Iris pigment epithelial cell (primary cell): Measurements from ENCODE around the gene PRRT2.
"Not testable (repeated sequence)": the region's sequence is repeated elsewhere in the genome, so short reads cannot be mapped to it uniquely, and the experiment has no call there.

Experiments
- DNase-seq: peaks from one replicate; pipeline ENCODE4 v3.0.0-alpha.2; 2011; ENCODE audit warnings: low read depth

The PRRT2 gene

DNA sequence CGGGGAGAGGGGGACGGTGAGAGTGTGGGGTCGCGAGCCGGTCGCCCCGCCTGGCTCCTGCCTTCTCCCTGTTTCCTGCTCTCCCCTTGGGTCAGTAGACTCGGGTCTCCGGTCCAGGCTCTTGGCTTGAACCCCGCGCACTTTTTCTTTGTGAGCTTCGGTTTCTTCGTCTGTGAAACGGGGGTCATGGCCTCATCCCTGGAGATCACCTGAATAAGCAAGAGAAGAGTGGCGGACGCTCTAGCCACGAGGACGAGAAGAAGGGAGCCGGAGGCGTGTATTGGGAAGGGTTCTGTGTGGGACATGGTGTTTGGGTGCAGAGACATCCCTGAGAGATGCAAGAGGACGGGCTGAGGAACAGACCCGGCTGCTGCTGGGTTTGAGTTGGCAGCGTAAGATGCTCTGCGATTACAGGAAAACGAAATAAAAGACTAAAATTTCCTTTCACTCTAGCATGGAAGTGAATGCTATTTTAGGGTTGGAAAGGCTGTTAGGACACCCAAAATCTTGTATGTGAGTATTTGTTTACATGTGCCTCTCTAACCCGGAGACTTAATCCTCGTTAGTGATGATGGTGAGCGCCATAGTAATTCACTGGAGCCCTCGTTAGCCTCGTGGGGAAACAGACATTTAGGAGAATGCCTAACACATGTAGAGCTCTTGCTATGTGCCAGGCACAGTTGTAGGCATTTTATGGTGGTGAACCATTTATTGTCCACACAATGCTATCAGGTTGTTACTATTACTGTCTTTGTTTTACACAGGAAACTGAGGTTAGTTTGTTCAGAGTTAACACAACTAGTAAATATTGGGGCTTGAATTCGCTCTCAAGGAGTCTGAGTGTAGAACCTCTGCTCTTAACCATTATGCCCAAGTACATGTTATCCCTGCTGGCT, 20.8 kb upstream of the PRRT2 start:
- peak; percentile 17 for DNase-seq

DNA sequence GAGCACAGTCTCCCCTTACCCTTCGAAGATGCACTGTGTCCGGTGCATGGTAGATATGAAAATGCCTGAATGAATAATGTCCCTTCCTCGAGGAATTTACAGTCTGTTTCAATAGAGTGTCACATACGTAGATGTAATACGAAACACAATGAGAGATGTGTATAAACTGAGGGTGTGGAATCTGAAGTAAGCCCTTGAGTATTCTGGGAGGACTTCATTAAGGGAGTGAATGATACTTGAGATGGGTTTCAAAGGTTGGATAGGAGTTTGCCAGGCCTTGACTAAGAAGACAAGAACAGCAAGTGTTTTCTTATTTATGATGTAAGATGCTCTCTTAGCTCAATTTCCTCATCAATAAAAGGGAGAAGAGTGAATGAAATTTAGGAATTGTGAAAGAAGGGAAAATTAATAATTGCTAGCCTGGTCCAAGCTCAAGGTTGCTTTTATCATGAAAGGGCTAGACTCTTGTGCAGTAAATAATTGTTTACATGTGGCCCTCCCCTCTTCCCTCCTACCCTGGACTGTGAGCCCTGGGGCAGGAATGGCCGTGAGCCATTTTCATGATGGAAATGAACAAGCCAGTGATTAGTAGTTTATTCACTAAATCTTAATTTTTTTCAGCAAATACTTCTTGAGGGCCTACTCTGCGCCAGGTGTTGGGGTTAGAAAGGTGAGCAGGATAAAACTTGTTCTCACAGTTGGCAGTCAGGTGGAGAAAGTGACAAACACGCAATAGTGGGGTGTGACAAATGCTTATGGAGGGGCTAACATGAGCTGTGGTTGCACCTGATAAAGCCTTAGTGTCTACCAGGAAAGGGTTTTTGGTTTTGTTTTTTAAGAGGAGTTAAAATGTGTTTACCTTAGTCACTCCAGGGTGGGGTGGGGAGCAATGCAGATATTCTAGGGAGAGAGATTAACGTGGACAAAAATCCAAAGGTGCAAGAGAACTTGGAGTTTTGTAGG, 19.9 kb upstream of the PRRT2 start:
- no peak for DNase-seq

DNA sequence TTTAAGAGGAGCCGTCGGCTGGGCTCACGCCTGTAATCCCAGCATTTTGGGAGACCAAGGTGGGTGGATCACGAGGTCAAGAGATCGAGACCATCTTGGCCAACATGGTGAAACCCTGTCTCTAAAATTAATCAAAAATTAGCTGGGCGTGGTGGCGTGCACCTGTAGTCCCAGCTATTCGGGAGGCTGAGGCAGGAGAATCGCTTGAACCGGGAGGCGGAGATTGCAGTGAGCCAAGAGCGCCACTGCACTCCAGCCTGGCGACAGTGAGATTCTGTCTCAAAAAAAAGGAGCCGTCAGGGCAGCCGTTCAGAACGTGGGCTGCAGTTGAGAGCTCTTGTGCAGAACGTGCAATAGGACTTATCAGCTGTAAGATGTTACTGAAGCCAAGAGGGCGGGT, 18.8 kb upstream of the PRRT2 start:
- DNase-seq, result not testable (repeated sequence)

DNA sequence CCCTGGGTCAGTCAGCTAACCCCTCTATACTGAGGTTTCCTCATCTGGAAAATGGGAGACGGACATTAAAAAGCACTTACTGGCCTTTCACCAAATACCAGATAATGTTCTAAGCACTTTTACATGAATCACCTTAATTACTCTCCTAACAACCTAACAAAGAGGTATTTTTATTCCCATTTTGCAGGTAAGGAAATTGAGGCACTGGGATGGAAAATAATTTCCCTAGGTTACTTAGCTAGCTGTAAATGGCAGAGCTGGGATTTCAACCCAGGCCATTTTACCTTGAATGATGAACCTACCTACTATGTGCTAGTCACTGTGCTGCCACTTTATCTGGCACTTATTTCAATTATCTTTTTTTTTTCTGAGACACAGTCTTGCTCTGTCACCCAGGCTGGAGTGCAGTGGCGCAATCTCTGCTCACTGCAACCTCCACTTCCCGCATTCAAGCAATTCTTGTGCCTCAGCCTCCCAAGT, 17.7 kb upstream of the PRRT2 start:
- DNase-seq, result no peak

DNA sequence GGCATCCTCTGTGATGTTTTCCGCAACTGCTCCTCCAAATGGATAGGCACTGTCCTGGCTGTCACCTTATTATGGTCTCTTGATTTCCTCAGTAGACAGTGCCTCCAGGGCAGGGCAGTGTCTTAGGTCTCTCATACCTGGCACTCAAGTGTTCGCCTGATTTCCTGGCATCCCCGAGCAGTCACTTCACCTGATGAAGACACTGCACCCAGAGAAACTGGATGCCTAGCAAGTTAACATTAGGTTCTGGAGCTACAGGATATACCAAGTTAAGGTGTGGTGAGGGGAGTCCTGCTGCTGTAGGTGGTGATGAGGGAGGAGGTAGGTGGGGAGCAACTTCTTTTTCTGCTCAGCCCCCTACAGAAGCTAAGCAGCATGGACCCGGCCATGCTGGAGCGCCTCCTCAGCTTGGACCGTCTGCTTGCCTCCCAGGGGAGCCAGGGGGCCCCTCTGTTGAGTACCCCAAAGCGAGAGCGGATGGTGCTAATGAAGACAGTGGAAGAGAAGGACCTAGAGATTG, 9.5 kb upstream of the PRRT2 start:
- DNase-seq, result no peak

DNA sequence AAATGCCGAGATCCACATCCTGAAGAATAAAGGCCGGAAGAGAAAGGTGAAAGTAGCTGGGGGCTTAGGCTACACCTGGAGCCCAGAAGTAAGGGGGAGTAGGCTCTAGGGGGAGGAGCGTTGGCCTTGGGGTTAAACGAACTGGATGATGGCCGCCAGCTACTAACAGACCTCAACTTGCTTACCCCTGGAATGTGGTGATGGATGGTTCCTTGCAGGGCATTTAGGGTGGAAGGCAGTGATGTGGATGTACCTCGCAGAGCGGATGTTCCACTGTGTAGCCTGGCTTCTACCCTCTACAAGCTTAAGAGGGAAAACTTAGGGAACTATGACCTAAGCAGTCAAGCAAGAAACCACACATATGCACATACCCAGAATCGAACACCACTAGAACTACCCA, 8.0 kb upstream of the PRRT2 start:
- DNase-seq, result no peak

DNA sequence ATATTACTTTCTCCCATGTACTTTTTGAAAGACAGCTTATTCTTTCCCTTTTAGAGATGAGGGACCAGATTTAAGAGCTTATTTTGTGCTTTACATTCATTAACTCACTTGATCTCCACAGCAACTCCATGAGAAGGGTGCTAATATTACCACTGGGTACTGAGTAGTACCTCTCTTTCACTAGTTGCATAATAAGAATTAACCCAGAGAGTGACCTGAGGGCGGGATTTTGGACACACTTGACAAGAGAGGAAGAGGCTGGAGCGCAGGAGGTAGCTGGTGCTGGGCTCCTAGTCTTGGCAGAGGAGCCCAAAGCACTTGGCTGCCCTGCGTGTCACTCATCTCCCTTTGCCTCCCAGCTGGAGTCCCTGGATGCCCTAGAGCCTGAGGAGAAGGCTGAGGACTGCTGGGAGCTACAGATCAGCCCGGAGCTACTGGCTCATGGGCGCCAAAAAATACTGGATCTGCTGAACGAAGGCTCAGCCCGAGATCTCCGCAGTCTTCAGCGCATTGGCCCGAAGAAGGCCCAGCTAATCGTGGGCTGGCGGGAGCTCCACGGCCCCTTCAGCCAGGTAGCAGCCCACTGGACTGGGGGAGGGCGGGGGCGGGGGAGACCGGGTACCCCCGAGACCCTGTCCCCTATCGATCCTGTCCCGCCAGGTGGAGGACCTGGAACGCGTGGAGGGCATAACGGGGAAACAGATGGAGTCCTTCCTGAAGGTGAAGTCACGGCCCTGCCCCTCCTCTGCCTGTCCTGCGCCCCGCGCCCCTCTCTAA, 7.3 kb upstream of the PRRT2 start:
- DNase-seq, result no peak

DNA sequence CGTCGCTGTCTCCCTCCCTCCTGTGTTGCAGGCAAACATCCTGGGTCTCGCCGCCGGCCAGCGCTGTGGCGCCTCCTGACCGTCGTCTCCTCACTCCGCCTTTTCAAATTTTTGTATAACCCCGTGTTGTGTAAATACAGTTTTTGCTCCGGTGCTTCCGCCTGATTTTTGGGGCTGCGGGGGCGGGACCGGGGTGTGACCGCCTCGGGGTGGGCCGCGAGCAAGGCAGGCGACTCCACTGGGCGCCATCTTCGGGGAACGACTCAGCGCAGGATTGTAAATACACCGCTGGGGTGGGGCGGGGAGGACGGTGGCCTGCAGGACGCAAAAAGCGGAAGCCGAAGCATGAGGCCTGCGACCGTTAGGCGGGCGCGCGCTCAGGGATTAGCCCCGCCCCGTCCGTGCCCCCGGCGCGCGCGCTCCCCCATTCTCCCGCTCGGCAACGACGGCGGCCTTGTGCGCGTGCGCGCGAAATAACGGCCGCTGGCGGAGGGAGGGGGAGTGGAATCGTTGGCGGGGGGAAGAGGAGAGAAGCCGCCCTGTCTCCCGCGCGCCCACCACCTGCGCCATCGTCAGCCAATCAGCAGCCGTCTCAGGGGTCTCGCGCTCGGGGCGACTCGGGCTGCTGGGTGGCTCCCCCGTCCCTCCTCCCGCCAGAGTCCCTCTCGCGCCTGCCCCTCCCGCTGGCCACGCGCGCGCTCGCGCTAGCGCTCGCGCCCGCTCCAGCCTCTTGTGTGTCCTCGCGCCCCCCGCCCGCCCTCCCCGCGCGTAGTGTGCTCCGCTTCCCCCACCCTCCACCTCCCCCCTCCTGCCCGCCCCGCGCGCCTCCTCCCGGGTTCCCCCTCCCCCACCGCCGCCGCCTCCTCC, 6.5 kb upstream of the PRRT2 start:
- peak; percentile 98 for DNase-seq

DNA sequence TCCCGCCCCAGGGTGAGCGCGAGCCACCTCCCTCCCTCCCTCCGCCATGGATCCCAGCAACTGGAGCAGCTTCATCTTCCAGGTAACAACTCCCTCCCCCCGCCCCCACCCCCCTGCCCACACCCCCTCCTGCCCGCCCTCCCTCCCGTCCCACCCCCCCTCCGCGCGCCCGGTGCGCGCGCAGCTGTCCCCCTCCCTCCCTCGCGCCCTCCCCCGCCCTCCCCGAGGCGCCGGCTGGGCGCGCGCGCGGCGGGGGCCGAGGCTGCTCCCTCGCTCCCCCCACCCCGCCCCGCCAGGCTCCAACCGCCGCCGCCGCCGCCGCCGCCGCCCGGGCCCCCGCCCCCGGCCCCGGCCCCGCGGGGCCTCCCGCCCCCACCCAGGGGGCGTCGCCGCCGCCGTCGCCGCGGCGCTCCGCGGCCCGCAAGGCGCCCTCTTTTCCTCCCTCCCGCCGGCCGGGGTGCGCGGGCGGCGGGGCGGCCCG, 5.9 kb upstream of the PRRT2 start, which contains the start of gene MAZ:
MAZ (plus strand) TSS at position 431 of the 481 bp plus-strand sequence. CDS start 173 bp downstream, outside the sequence.
- no peak for DNase-seq

DNA sequence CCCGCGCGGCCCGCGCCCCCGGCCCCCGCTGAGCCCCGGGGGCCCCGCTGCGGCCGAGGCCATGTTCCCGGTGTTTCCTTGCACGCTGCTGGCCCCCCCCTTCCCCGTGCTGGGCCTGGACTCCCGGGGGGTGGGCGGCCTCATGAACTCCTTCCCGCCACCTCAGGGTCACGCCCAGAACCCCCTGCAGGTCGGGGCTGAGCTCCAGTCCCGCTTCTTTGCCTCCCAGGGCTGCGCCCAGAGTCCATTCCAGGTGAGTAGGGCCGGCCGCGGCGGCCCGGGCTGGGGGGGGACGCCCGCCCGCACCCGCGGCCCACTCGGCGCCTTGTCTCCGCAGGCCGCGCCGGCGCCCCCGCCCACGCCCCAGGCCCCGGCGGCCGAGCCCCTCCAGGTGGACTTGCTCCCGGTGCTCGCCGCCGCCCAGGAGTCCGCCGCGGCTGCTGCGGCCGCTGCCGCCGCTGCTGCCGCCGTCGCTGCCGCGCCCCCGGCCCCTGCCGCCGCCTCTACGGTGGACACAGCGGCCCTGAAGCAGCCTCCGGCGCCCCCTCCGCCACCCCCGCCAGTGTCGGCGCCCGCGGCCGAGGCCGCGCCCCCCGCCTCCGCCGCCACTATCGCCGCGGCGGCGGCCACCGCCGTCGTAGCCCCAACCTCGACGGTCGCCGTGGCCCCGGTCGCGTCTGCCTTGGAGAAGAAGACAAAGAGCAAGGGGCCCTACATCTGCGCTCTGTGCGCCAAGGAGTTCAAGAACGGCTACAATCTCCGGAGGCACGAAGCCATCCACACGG, 5.2 kb upstream of the PRRT2 start:
- DNase-seq, result no peak

DNA sequence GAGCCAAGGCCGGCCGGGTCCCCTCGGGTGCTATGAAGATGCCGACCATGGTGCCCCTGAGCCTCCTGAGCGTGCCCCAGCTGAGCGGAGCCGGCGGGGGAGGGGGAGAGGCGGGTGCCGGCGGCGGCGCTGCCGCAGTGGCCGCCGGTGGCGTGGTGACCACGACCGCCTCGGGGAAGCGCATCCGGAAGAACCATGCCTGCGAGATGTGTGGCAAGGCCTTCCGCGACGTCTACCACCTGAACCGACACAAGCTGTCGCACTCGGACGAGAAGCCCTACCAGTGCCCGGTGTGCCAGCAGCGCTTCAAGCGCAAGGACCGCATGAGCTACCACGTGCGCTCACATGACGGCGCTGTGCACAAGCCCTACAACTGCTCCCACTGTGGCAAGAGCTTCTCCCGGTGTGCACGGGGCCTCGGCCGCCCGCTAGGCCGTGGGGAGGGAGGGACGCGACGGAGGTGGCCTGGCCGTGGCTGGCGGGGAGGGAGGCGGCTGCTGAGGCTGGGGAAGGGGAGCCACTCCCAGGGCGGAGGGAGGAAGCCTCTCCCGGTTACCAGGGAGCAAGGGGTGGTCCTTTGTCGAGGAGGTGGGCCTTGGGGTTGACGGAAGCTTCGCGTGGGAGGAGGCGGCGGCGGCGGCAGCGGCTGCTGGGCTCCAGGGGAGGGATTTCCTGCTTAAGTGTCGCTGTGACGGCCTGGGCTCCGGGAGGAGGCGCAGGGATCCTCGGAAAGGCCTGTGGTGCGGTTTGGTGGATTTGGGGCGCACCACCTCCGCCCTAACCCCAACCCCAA, 4.4 kb upstream of the PRRT2 start:
- DNase-seq, result peak; percentile 93

DNA sequence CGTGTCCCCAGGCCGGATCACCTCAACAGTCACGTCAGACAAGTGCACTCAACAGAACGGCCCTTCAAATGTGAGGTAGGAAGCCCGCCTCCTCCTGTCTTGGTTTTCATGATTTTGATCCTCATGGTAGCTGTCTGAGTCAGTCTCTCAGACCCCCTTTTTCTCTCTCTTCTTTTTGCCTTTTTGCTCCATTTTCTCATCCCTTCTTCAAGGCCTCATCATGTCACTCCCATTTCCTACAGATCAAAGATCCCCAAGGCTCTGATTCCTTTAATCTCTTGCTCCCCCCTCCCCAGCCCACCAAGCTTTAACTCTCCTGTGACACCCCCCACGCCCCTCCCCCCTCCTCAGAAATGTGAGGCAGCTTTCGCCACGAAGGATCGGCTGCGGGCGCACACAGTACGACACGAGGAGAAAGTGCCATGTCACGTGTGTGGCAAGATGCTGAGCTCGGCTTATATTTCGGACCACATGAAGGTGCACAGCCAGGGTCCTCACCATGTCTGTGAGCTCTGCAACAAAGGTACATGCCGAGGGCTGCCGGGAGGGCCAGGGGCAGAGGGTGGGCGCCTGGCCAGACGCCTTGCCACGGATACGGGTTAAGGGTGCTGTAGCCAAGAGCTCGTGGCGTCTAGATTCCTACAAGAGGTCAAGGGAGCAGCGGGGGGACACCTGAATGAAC, 3.6 kb upstream of the PRRT2 start:
- no peak for DNase-seq

DNA sequence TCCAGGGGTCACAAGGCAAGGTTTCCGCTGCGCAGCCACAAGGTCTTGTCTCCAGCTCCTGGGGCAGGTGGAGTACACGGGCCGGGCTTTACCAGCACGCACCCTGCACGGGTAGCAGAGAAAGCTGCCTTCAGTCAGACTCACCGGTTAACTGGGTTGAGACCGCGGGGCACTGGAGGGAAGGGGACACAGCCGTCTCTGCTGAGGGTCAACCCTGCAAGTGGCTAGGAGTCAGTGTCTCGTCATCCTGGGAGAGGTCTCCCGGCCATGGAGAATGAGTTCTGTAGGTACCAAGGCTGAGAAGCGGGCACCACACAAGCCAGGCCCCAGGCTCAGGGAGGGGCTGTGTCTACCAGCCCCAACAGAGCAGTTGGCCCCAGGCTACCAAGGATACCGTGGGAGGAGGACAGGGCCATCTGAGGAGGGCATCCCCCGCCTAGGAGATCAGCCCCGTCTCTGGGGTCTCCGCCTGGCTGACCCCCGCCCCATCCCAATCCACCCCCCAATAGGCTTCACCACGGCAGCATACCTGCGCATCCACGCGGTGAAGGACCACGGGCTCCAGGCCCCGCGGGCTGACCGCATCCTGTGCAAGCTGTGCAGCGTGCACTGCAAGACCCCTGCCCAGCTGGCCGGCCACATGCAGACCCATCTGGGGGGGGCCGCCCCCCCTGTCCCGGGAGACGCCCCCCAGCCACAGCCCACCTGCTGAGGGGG, 2.8 kb upstream of the PRRT2 start:
- DNase-seq, result no peak

DNA sequence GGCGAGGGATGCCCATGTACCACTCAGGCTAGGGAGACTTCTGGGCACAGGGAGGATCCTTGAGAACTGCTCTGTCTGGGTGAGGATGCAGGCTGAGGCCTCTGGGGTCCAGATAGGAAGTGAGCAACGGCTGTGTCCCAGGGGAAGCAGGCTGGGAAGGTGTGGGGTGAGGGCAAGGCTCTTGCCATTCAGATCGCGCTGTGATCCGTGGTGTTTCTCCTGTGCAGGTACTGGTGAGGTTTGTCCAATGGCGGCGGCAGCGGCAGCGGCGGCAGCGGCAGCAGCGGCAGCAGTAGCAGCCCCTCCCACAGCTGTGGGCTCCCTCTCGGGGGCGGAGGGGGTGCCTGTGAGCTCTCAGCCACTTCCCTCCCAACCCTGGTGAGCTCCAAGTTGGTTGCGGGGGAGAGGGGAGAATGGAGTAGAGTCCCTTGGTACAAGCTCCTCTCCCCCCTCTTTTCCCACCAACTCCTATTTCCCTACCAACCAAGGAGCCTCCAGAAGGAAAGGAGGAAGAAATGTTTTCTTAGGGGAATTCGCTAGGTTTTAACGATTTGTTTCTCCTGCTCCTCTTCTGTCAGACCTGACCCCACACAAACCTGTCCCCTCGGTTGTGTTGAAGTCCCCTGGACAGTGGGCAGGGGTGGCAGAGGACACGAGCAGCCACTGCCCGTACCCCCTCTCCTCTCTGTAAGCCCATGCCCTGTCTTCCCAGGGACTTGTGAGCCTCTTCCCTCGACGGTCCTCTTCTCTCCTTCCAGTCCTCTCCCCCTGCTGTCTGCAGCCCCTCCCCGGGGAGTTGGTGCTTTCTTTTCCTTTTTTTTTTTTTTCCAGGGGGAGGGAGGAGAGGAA, 1.9 kb upstream of the PRRT2 start:
- no peak for DNase-seq

DNA sequence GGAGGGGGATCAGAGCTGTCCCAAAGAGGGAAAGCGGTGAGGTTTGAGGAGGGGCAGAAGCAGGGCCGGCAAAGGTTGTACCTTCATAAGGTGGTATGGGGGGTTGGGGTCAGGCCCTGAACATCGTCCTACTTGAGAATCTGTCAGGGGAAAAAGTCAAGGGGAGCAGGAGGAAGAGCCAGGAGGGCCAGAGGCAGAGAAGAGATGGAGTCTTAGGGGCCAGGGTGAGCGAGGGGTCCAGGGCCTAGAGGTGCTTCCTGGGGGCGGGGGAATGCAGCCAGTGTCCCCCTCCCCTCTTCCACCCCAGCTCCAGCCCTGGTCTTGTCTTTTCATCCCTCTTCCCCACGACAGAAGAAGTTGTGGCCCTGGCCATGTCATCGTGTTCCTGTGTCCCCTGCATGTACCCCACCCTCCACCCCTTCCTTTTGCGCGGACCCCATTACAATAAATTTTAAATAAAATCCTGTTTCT, 1.3 kb upstream of the PRRT2 start:
- no peak for DNase-seq

DNA sequence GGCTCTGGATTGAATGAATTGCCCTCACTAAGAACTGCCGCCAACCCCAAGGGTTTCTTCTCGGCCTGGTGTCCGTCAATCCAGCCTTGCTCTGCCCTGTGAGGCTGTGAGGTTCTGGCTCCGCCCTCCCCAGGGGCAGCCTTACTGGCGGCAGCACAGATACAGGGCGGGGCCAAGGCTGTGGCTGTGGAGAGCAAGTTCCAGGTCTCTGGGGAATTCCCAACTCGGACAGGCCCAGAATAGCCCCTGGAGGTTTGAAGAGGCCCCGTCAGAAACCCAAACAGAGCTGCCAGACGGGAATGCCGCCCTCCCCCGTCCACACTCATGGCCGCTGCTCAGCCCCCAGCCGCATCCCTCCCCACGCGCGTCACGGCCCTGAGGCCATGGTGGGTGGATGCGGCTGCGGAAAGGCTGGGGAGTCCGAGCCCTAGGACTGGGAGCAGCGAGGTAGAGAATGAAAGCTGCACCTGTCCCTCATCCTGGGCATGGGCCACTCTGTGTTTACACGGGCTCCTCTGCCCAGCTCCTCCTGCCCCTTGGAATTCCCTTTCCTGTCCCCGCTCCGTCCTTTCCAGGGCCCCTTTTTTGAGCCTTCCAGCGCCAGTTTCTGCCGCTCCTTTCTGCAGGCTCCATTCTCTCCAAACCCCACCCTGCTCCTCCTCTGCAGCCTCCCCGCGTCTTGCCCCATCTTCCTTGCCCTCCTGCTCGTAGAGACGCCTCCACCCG, 660 bp upstream of the PRRT2 start:
- peak; percentile 99 for DNase-seq
